ENCODE data around the gene STAT1.

DNA sequence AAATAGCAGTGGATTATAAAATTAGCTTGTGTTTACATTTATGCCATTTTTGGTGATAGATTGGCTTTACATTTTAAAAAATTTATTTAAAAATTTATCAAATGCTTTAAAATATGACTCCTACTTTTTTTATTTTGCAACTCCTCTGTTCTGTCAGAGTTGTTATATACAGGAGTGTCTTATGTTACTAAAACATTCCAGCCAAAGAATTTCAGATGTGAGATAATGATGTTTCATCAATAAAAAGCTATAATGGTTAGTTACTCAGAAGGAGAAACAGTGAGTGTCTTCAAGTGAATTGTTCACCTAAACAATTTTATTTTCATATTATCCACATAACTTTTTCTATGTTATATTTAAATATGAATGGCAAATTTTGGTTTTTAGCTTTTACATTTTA lies 80.6 kb downstream of the STAT1 start:
- TF ChIP-seq, protein P1, sequence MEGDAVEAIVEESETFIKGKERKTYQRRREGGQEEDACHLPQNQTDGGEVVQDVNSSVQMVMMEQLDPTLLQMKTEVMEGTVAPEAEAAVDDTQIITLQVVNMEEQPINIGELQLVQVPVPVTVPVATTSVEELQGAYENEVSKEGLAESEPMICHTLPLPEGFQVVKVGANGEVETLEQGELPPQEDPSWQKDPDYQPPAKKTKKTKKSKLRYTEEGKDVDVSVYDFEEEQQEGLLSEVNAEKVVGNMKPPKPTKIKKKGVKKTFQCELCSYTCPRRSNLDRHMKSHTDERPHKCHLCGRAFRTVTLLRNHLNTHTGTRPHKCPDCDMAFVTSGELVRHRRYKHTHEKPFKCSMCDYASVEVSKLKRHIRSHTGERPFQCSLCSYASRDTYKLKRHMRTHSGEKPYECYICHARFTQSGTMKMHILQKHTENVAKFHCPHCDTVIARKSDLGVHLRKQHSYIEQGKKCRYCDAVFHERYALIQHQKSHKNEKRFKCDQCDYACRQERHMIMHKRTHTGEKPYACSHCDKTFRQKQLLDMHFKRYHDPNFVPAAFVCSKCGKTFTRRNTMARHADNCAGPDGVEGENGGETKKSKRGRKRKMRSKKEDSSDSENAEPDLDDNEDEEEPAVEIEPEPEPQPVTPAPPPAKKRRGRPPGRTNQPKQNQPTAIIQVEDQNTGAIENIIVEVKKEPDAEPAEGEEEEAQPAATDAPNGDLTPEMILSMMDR (IDR thresholded peaks at IDR 0.05 in 2 of 3, conservative IDR thresholded peaks at IDR 0.05 in 1 of 3; ENCODE audit: borderline replicate concordance in 1 of 3, insufficient read depth in 1 of 3, low read depth in 2 of 3, low read length in 2 of 3): no peak
- TF ChIP-seq POLR2AphosphoS5 (IDR thresholded peaks at IDR 0.05; ENCODE audit: low read depth, low read length) (no peak), EZH2 (IDR thresholded peaks at IDR 0.05) (no peak), POLR2A (IDR thresholded peaks at IDR 0.05; ENCODE audit: borderline replicate concordance, extremely low read depth, insufficient read depth, insufficient read length) (no peak), RAD21 (IDR thresholded peaks at IDR 0.05; ENCODE audit: low read depth) (no peak), CEBPB (IDR thresholded peaks at IDR 0.05; ENCODE audit: low read depth) (no peak), ZNF274 (IDR thresholded peaks at IDR 0.05; ENCODE audit: low read depth, low read length) (no peak), SP1 (IDR thresholded peaks at IDR 0.05; ENCODE audit: low read depth) (no peak)
- TF ChIP-seq, protein P2, sequence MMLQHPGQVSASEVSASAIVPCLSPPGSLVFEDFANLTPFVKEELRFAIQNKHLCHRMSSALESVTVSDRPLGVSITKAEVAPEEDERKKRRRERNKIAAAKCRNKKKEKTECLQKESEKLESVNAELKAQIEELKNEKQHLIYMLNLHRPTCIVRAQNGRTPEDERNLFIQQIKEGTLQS (IDR thresholded peaks at IDR 0.05): no peak
- TF ChIP-seq, protein P3, sequence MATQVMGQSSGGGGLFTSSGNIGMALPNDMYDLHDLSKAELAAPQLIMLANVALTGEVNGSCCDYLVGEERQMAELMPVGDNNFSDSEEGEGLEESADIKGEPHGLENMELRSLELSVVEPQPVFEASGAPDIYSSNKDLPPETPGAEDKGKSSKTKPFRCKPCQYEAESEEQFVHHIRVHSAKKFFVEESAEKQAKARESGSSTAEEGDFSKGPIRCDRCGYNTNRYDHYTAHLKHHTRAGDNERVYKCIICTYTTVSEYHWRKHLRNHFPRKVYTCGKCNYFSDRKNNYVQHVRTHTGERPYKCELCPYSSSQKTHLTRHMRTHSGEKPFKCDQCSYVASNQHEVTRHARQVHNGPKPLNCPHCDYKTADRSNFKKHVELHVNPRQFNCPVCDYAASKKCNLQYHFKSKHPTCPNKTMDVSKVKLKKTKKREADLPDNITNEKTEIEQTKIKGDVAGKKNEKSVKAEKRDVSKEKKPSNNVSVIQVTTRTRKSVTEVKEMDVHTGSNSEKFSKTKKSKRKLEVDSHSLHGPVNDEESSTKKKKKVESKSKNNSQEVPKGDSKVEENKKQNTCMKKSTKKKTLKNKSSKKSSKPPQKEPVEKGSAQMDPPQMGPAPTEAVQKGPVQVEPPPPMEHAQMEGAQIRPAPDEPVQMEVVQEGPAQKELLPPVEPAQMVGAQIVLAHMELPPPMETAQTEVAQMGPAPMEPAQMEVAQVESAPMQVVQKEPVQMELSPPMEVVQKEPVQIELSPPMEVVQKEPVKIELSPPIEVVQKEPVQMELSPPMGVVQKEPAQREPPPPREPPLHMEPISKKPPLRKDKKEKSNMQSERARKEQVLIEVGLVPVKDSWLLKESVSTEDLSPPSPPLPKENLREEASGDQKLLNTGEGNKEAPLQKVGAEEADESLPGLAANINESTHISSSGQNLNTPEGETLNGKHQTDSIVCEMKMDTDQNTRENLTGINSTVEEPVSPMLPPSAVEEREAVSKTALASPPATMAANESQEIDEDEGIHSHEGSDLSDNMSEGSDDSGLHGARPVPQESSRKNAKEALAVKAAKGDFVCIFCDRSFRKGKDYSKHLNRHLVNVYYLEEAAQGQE (IDR thresholded peaks at IDR 0.05; ENCODE audit: low read depth): no peak
- TF ChIP-seq, protein P4, sequence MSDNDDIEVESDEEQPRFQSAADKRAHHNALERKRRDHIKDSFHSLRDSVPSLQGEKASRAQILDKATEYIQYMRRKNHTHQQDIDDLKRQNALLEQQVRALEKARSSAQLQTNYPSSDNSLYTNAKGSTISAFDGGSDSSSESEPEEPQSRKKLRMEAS (IDR thresholded peaks at IDR 0.05): no peak

All from HCT116 (cell line).